T47D (cell line): ENCODE results near the gene SYNM.
"Not testable (repeated sequence)": the region's sequence is repeated elsewhere in the genome, so short reads cannot be mapped to it uniquely, and the experiment has no call there.

Experiments
- DNase-seq, 2 experiments: peaks; one replicate each; pipeline versions ENCODE4 v3.0.0 to v3.0.0-alpha.2; 2011 to 2012; ENCODE audit warnings: low read depth in 1 of 2, low spot score in 1 of 2
- JUND ChIP-seq: IDR thresholded peaks from 2 replicates; pipeline ENCODE4 v1.6.1; 2012; ENCODE audit warnings: low read depth
- in situ Hi-C: cut with HindIII; loops from 2 replicates; pipeline ENCODE4 v1.10.0; 2016; ENCODE audit warnings: low sequenced_read_pairs, low pct_unique_long_range_greater_than_20kb

Gene SYNM

GRCh38 chr15:99103279-99103678 is 1.6 kb upstream of the SYNM start:
- DNase-seq: no peak
- in situ Hi-C loops: no loop called here
- no peak for TF ChIP-seq JUND

DNA sequence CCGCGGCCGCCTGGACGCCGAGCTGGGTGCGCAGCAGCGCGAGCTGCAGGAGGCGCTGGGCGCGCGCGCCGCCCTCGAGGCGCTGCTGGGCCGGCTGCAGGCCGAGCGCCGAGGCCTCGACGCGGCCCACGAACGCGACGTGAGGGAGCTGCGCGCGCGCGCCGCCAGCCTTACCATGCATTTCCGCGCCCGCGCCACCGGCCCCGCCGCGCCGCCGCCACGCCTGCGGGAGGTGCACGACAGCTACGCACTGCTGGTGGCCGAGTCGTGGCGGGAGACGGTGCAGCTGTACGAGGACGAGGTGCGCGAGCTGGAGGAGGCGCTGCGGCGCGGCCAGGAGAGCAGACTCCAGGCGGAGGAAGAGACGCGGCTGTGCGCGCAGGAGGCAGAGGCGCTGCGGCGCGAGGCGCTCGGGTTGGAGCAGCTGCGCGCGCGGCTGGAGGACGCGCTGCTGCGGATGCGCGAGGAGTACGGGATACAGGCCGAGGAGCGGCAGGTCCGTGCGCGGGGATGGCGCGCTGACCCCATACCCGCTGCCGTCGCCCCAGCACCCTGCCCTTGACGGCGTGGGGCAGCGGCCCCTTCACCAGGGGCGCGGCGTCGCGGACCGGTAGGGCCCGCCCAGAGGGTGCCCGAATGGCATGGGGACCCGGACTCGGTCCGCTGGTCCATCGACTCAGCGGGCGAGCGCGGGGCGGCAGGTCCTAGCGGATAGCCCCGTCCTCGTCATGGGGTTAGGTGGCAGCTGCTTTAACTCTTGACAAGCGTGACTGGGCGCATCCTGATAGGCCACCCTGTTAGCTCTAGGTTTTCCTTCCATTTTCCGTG is 848 bp downstream of the SYNM start:
- no peak for TF ChIP-seq JUND
- DNase-seq: no peak
- in situ Hi-C loops: no loop called here

DNA sequence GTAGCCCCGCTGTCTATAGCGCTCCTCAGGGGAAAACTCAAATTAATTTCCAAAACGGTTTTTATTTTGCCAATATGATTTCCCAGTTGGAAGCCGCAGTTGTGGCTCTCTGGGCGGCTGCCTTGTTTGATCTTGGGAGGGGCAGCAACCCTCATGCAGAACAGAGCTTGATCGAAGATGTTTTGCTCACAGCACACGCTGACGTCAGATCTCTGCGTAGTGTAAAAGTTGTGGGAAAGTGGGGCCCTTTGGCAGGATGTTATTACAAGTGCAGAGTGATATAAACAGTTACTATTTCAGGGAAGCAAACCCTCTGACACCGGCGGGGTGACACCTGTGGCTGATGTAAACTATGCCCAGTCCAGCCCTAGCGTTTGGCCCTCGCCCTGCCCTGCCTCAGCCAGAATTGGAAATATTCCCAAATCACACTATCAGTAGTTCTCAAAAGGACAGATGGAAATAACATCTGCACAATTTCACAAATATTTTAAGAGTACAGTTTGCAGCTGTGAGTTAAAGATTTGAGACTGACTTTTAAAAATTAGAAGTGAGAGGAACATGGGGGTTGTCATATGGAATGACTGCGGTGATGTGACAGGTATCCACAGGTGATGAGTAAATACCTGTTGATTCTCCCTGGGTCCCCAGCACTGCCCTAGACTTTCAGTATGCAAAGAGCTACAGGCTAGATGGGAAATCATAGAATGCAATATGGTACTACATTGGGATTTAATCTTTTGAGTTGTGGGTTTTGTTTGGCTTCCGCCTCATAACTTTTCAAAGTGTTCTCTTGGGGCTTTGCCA is 1.7 kb downstream of the SYNM start:
- in situ Hi-C loops: no loop called here
- DNase-seq: no peak
- no peak for TF ChIP-seq JUND

- no peak for DNase-seq
- TF ChIP-seq JUND: no peak
- in situ Hi-C loops: no loop called here
Observed at GRCh38 chr15:99108993-99109392, 4.1 kb downstream of the SYNM start.

GRCh38 chr15:99109555-99110021 is 4.7 kb downstream of the SYNM start:
- TF ChIP-seq JUND: no peak
- in situ Hi-C loops: no loop called here
- no peak for DNase-seq

- TF ChIP-seq JUND: no peak
- in situ Hi-C loops: no loop called here
- no peak for DNase-seq
Observed at GRCh38 chr15:99110093-99110492, 5.2 kb downstream of the SYNM start.

DNA sequence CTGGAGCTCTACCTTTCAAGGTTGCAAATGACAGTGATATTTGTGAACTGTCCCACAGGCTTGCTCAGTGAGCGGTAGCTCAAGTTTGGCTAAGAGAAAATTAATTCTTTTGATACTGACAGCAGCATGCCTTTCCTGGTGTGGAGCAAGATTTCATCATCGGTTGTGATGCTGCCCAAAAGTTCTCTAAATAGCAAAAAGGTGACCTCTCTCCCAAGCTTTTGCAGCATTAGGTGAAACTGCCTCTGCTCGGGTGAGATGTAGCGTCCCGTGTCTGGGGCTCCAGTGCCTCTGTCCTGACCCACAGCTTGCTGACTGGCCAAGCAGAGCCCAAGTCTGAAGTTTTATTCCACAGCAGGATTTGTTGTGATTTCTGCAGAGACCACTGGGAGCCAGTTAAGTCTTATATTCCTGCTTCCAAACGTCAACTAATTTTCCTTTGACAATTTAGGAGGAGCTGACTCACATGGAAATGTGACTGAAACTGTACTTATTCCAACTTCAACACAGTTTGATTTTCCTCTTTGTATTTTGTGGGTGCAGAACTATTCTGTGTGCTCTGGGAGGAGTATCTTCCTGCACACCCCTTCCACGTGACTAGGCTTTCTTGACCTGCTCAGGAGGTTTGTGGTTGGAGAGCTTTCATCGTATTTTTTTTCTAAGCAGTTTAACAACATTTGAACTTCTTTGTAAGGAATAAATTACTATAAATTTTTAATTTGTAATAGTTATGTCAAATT is 5.9 kb downstream of the SYNM start:
- no peak for TF ChIP-seq JUND
- in situ Hi-C loops: no loop called here
- no peak for DNase-seq

DNA sequence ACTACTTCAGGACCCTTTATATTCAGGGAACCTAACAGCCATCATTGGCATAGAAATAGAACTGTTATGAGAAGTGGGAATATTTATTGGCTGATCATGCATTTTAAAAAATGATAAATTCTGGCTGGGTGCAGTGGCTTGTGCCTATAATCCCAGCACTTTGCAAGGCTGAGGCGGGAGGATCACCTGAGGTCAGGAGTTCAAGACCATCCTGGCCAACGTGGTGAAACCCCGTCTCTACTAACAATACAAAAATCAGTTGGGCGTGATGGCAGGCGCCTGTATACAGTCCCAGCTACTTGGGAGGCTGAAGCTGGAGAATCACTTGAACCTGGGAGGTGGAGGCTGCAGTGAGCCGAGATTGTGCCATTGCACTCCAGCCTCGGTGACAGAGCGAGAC is 6.8 kb downstream of the SYNM start:
- DNase-seq, in situ Hi-C loops: not testable (repeated sequence)

DNA sequence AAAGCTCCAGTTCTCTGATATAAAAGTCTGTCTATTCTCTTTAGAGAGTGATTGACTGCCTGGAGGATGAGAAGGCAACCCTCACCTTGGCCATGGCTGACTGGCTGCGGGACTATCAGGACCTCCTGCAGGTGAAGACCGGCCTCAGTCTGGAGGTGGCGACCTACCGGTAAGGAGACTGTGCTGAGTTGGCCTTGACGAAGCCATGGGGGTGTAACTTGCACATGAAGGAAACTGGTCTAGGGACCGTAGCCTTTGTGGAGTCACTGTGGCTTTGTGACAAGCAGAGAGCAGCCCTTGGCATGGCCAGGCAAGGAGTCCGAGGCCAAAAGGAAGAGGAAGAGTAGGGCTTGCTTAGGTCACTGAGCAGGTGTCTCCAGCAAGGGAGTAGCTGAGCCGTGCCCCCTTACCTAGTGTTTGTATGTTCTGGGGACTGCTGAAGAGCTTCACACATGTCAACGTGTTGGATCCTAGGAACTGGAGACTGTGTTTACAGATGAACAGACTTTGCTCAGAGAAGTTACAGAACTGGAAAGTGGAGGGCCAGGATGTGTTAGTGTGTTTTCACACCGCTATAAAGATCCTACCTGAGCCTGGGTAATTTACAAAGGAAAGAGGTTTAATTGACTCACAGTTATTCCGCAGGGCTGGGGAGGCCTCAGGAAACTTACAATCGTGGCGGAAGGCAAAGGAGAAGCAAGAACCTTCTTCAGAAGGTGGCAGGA is 8.8 kb downstream of the SYNM start:
- no peak for TF ChIP-seq JUND
- DNase-seq: no peak
- in situ Hi-C loops: no loop called here

DNA sequence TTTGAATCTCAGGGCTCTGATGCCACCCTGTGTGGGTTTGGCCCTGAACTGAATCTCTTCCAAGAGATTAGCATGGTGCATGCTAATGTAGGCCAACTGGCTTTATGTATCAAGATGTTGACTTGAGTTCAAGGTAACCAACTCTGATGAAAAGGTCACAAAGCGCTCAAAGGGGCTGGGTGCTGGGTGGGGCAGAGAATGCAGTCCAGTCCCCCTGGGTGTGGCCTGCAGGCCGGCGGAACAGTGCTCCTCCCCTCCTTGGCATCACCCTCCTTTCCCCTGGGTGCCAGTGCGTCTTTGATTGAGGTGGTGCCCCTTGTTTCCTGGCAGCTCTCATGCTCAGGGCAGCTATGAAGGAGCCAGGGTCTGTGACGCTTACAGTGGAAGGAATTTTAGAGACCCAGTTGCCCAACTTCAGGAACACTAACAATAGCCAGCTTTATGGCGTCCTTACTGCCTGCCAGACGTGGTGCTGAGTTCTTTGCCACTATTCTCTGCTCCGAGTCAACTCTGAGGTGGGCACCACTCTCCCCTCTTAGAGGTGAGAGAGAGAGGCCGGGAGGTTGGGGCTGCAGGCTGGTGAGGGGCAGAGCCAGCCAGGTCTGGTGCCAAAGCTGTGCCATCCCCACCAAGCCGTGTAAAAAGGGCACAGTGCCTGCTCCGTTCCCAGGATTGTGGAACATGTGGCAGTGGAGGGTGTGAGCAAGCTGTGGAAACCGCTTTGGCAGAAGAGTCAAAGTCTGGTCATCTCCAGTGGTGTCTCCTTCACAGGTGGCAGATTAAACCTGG is 9.8 kb downstream of the SYNM start:
- no peak for TF ChIP-seq JUND

More for the DNA sequence above, 9.8 kb downstream of the SYNM start:
- in situ Hi-C loops: no loop called here
- DNase-seq: no peak
